Parathyroid adenoma (tissue), 2 donors: Measurements from ENCODE around the gene ARHGAP27.
A peak's percentile ranks its signal among the peaks of the same experiment; 100 is the strongest.
"Not testable (repeated sequence)": the region's sequence is repeated elsewhere in the genome, so short reads cannot be mapped to it uniquely, and the experiment has no call there.

ENCODE experiments used
- H2AFZ ChIP-seq: fragments of 300-600 bp; sonication (generic); one replicate; pipeline ENCODE4 v1.7.0; 2017; ENCODE audit warnings: antibody characterized with exemption, mild to moderate bottlenecking
- H3K27ac ChIP-seq: fragments of 300-600 bp; sonication (generic); one replicate; pipeline ENCODE4 v1.7.0; 2017
- H3K27me3 ChIP-seq: fragments of 300-600 bp; sonication (generic); one replicate; pipeline ENCODE4 v1.7.0; 2017; ENCODE audit warnings: low read length; ENCODE audit not compliant: control insufficient read depth, insufficient read depth
- H3K36me3 ChIP-seq: fragments of 300-600 bp; sonication (generic); one replicate; pipeline ENCODE4 v1.7.0; 2017; ENCODE audit warnings: low read length; ENCODE audit not compliant: control insufficient read depth, insufficient read depth
- H3K4me1 ChIP-seq: fragments of 300-600 bp; sonication (generic); one replicate; pipeline ENCODE4 v1.7.0; 2017; ENCODE audit warnings: control low read depth
- H3K4me2 ChIP-seq: fragments of 300-600 bp; sonication (generic); one replicate; pipeline ENCODE4 v1.7.0; 2017; ENCODE audit warnings: low read length
- H3K4me3 ChIP-seq: fragments of 300-600 bp; sonication (generic); one replicate; pipeline ENCODE4 v1.7.0; 2017; ENCODE audit warnings: low read depth, low read length
- H3K79me2 ChIP-seq: fragments of 300-600 bp; sonication (generic); one replicate; pipeline ENCODE4 v1.7.0; 2017; ENCODE audit warnings: control low read depth
- H3K9ac ChIP-seq: fragments of 300-600 bp; sonication (generic); one replicate; pipeline ENCODE4 v1.7.0; 2017; ENCODE audit warnings: mild to moderate bottlenecking
- H3K9me3 ChIP-seq: fragments of 300-600 bp; sonication (generic); one replicate; pipeline ENCODE4 v1.7.0; 2017; ENCODE audit warnings: low read length; ENCODE audit not compliant: control insufficient read depth
- TF ChIP-seq, protein P1 (sequence below): fragments of 300-600 bp; sonication (generic); IDR thresholded peaks from one replicate; pipeline ENCODE4 v1.7.0; 2017; ENCODE audit warnings: antibody characterized with exemption, mild to moderate bottlenecking
- donor health status: primary hyperparathyroidism.

Gene ARHGAP27, protein sequence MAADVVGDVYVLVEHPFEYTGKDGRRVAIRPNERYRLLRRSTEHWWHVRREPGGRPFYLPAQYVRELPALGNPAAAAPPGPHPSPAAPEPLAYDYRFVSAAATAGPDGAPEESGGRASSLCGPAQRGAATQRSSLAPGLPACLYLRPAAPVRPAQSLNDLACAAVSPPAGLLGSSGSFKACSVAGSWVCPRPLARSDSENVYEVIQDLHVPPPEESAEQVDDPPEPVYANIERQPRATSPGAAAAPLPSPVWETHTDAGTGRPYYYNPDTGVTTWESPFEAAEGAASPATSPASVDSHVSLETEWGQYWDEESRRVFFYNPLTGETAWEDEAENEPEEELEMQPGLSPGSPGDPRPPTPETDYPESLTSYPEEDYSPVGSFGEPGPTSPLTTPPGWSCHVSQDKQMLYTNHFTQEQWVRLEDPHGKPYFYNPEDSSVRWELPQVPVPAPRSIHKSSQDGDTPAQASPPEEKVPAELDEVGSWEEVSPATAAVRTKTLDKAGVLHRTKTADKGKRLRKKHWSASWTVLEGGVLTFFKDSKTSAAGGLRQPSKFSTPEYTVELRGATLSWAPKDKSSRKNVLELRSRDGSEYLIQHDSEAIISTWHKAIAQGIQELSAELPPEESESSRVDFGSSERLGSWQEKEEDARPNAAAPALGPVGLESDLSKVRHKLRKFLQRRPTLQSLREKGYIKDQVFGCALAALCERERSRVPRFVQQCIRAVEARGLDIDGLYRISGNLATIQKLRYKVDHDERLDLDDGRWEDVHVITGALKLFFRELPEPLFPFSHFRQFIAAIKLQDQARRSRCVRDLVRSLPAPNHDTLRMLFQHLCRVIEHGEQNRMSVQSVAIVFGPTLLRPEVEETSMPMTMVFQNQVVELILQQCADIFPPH

DNA sequence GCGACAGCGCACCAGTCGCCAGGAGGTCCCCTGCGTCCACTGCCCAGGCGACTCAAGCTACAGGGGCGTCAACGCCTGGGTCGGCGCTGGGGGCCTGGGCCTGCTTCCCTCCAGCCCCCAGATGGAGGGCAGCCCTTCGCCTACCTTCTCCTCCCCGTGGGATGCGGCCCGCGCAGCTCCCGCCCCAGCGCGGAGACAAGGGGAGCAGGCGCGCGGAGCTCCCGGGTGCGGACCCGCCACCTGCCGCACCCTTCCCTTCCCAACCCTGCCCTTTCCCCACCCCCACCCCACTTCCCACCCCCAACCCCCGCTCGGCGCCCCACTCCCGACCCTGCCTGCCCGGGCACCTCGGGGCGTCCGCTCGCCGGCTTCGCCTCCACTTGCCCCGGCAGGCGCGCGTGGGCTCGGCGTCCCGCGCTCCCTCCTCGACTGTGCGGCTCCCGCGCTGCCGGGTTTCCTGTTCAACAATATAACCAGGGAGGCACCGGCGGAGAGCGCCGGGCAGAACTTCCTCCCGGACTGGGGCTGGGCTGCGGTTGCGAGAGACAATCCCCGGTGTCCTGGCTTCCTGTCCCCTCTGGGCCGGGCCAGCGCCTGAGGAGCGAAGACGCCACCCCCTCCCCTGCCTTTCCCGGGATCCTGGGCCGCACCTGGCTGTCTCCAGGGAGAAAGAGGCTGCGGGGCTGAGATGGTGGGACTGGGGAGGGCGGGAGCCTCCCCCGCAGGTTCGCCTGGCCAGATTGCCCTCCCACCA lies at the start of gene ARHGAP27:
Gene ARHGAP27 (minus strand): TSS at position 466 of the 754 bp plus-strand sequence. CDS start 2,591 bp downstream, outside the sequence.
- no peaks in the 10 kb centered on the region for H3K27me3 ChIP-seq
- H2AFZ ChIP-seq = peak within 1 kb of the TSS; percentile 85
- H3K4me1 ChIP-seq = no peaks in the 10 kb centered on the region
- H3K4me2 ChIP-seq = peak within 1 kb of the TSS; percentile 93
- H3K9ac ChIP-seq = no peak within 1 kb of the TSS
- no peaks in the 10 kb centered on the region for H3K79me2 ChIP-seq
- TF ChIP-seq, protein P1, sequence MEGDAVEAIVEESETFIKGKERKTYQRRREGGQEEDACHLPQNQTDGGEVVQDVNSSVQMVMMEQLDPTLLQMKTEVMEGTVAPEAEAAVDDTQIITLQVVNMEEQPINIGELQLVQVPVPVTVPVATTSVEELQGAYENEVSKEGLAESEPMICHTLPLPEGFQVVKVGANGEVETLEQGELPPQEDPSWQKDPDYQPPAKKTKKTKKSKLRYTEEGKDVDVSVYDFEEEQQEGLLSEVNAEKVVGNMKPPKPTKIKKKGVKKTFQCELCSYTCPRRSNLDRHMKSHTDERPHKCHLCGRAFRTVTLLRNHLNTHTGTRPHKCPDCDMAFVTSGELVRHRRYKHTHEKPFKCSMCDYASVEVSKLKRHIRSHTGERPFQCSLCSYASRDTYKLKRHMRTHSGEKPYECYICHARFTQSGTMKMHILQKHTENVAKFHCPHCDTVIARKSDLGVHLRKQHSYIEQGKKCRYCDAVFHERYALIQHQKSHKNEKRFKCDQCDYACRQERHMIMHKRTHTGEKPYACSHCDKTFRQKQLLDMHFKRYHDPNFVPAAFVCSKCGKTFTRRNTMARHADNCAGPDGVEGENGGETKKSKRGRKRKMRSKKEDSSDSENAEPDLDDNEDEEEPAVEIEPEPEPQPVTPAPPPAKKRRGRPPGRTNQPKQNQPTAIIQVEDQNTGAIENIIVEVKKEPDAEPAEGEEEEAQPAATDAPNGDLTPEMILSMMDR = no peak
- H3K36me3 ChIP-seq = no peaks in the 10 kb centered on the region
- H3K9me3 ChIP-seq = no peaks in the 10 kb centered on the region
- H3K27ac ChIP-seq = no peak within 1 kb of the TSS
- peak within 1 kb of the TSS; percentile 66 for H3K4me3 ChIP-seq

DNA sequence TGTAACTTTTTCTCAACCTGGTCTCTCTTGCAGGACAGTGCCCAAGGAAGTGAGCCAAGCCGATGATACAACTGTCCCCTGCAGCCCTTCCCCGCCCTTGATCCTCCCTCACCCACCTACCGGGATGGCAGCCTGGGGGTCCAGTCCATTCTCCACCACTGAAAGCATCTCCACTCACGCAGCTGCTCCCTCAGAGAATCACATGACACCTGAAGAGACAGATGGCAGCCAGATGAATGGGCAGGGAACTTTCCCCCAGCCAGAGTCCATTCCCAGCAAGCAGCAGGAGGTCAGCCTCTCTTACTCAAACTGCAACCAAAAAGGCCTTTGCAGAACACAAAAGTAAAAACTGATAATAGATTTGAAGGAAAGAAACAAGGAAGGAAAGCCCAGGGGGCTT lies 49.6 kb upstream of the ARHGAP27 start:
- not testable (repeated sequence) for H2AFZ ChIP-seq, H3K4me1 ChIP-seq, H3K4me3 ChIP-seq, H3K36me3 ChIP-seq, H3K9ac ChIP-seq, H3K9me3 ChIP-seq, H3K4me2 ChIP-seq, H3K79me2 ChIP-seq, H3K27me3 ChIP-seq, H3K27ac ChIP-seq

DNA sequence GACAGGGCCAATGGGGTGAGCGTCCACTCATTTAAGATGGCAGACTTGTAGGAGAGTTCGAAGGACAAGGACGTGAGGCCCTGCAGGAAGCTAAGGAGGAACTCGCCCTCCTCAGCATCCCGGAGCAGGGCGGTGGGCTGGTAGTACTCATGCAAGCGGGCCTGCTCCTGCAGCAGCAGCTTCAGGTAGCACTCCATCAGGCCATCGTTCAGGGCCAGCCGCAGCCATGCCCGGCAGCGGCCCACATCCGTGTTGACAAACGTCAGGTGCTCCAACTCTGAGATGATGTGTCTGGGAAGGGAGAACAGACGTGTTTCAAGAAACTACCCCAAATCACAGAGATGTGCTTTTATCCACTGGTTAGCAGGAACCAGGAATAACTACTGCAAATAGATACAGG lies 42.8 kb upstream of the ARHGAP27 start:
- not testable (repeated sequence) for H3K9ac ChIP-seq, H3K9me3 ChIP-seq, H3K4me3 ChIP-seq, H3K4me1 ChIP-seq, H3K4me2 ChIP-seq, H3K27me3 ChIP-seq, H3K27ac ChIP-seq, H2AFZ ChIP-seq, H3K79me2 ChIP-seq, H3K36me3 ChIP-seq

DNA sequence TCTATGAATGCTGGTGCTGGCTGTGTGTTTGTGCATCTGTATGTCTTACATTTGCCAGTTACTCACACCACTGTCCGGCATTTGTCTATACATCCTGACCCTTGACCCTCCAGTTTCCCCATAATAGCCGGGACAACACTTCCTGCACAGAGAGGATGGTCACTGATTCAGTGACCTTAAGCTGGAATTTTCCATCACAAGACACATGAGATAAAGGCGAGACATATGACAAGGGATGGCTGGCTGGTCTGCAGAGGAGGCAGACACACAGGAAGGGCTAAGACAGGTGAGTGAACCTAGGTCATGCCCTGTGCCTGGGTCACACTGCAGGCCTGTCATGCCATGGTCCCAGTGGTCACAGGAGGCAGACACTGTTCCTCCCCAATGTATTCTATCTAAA lies 39.6 kb upstream of the ARHGAP27 start:
- H3K4me1 ChIP-seq, H3K79me2 ChIP-seq, H3K27ac ChIP-seq, H3K4me3 ChIP-seq, H3K4me2 ChIP-seq, H2AFZ ChIP-seq, H3K27me3 ChIP-seq, H3K9ac ChIP-seq, H3K36me3 ChIP-seq, H3K9me3 ChIP-seq: not testable (repeated sequence)

DNA sequence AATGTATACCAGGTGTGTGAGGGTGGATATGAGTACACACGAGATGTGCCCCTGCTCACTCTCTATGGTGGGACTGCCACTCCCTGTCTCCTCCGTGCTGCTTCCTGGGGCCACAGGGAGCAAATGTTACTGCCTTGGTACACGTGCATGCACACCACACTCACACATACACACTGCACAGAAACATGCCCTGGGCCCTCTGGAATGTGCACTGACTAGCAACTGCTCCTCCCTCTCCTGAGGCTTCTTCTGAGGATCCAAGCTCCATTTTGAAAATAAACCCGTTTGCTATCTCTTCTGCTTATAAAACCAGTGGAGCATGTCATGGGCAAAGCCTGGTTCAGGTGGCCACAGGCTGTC lies 36.5 kb upstream of the ARHGAP27 start:
- not testable (repeated sequence) for H2AFZ ChIP-seq, H3K4me2 ChIP-seq, H3K9me3 ChIP-seq, H3K4me1 ChIP-seq, H3K4me3 ChIP-seq, H3K79me2 ChIP-seq, H3K27me3 ChIP-seq, H3K27ac ChIP-seq, H3K9ac ChIP-seq, H3K36me3 ChIP-seq

DNA sequence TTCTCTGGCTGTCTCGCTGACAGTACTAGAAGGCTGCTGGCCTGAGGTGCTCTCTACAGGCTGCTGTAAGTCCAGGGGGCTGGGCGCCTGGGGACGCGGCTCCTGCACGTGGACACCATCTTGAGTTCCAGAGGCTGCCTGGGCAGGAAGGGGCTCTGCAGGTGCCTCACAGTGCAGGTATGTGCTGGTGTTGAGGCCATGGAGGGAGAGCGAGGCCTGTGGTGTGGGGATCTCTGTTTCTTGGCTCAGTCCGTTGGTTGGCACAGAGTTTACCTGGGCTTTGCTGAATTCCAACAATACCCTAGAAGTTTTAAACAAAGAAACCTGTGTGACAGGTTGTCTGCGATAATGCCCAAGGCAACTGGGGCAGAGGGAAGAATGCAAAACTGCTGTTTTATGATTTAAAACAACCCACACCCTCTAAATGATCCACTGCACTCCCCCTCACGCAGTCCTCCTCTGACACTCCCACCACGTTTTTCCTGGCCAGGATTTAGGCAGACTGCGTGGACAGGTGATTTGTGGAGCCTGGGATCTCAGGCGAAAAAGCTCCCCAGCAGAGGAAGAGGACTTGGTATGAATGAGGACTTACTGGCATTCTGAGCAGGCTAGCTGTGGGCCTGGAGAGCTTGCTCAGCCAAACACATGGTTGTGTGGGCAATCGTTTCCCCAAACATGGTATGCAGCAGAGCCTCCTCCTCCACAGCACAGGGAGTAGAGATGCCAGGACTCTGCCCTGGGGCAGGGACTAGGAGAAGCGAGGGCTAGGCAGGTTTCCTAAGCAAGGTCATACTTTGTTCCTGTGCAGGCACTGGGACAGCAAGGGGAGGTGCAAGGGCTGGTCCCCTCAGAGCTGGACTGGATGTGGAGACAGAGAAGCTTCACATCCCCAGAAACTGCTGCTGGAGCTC lies 35.9 kb upstream of the ARHGAP27 start:
- H3K27ac ChIP-seq, H3K9ac ChIP-seq, H3K27me3 ChIP-seq, H3K4me1 ChIP-seq, H3K4me2 ChIP-seq, H3K36me3 ChIP-seq, H3K79me2 ChIP-seq, H3K9me3 ChIP-seq, H2AFZ ChIP-seq, H3K4me3 ChIP-seq: not testable (repeated sequence)

DNA sequence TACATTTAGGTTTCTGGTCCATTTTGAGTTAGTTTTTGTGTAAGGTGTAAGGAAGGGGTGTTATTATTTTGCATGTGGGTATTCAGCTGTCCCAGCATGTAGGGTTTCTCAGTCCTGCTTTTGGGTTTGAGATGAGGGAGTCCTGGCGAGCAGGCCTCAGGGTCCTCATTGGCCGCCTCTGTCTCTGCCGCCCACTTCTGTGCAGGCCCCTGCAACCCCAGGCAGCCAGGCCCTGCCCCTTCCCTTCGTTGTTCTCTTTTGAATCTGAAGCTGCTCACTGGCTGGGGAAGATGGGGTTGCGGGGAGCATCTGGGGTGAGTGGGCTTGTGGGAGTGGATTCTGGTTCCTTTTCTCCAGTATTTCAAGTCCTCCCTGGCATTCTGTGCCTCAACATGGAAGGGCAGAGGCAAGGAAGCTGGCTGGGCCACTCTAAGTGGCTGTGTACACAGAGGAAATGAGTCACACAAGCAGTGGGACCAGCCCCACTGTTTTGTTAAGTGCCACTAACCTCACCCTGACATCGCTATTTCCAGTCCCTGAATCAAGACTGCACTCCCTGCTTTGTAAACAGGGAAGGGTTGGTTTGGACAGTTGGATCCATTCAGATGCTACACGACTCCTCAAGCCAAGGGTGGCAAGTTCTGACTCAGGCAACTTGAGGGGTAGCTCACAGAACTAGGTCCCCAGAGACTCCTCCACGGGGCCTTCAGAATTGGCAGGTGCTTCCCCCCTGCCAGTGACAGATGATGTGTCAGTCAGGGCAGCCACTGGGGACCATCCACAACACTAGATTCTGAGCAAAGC lies 29.1 kb upstream of the ARHGAP27 start:
- H3K9me3 ChIP-seq, H3K36me3 ChIP-seq: not testable (repeated sequence)

DNA sequence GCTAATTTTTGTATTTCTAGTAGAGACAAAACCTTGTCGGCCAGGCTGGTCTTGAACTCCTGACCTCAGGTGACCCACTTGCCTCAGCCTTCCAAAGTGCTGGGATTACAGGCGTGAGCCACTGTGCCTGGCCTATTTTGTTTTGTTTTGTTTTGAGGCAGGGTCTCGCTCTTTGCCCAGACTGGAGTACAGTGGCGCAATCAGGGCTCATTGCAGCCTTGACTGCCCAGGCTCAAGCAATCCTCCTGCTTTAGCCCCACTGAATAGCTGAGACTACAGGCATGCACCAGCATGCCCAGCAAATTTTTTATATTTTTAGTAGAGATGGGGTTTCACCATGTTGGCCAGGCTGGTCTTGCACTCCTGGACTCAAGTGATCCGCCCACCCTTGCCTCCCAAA lies 27.8 kb upstream of the ARHGAP27 start:
- not testable (repeated sequence) for H2AFZ ChIP-seq, H3K4me1 ChIP-seq, H3K9ac ChIP-seq, H3K36me3 ChIP-seq, H3K27ac ChIP-seq, H3K27me3 ChIP-seq, H3K4me3 ChIP-seq, H3K79me2 ChIP-seq, H3K4me2 ChIP-seq, H3K9me3 ChIP-seq

More for the DNA sequence above, 29.1 kb upstream of the ARHGAP27 start:
- H3K27ac ChIP-seq, H3K4me1 ChIP-seq, H3K27me3 ChIP-seq, H3K79me2 ChIP-seq, H2AFZ ChIP-seq, H3K4me2 ChIP-seq, H3K9ac ChIP-seq, H3K4me3 ChIP-seq: not testable (repeated sequence)
